MCF 10A (cell line): Measurements from ENCODE around the gene DNAH12. TPM values are rescaled to one million over a fixed set of nuclear protein-coding genes. Genes with fewer than 3 reads are reported as not detected.
"Not testable (repeated sequence)": the region's sequence is repeated elsewhere in the genome, so short reads cannot be mapped to it uniquely, and the experiment has no call there.

Source experiments
- BruUV-seq: library from RNA; stranded (reverse); fragments of 400-500 nt; replicated peaks from 2 replicates; lab custom pipeline; 2021; lab: Mats Ljungman, UMichigan
- CTCF ChIA-PET: fragments of 300-600 bp; sonication (Branson Sonifier 250); formaldehyde crosslinking; extraction: SDS; loops from one replicate; lab custom pipeline; 2021; ENCODE audit warnings: antibody characterized with exemption, inconsistent platforms; lab: Yijun Ruan, JAX
- POLR2A ChIA-PET: fragments of 300-600, 350-650 bp; sonication (Branson Sonifier 250); formaldehyde crosslinking; extraction: SDS; loops from one replicate; lab custom pipeline; 2020; ENCODE audit warnings: antibody characterized with exemption, inconsistent platforms; lab: Yijun Ruan, JAX
- DNase-seq: peaks from one replicate; pipeline ENCODE4 v3.0.0-alpha.2; 2018; ENCODE audit not compliant: unreplicated experiment
- H3K27ac Mint-ChIP-seq: one replicate; pipeline ENCODE4 v1.8.0; 2022; ENCODE audit warnings: mild to moderate bottlenecking, low read depth, mixed read lengths; ENCODE audit not compliant: unreplicated experiment
- H3K27me3 Mint-ChIP-seq: one replicate; pipeline ENCODE4 v1.8.0; 2022; ENCODE audit warnings: mixed read lengths; ENCODE audit not compliant: insufficient read depth, unreplicated experiment
- H3K36me3 Mint-ChIP-seq: one replicate; pipeline ENCODE4 v1.8.0; 2022; ENCODE audit warnings: mild to moderate bottlenecking, moderate library complexity, mixed read lengths; ENCODE audit not compliant: insufficient read depth, unreplicated experiment
- H3K4me1 Mint-ChIP-seq: one replicate; pipeline ENCODE4 v1.8.0; 2022; ENCODE audit warnings: mixed read lengths; ENCODE audit not compliant: insufficient read depth, unreplicated experiment
- H3K4me3 Mint-ChIP-seq: one replicate; pipeline ENCODE4 v1.8.0; 2022; ENCODE audit warnings: mild to moderate bottlenecking, moderate library complexity, mixed read lengths; ENCODE audit not compliant: unreplicated experiment
- H3K9me3 Mint-ChIP-seq: one replicate; pipeline ENCODE4 v1.8.0; 2022; ENCODE audit warnings: mixed read lengths; ENCODE audit not compliant: unreplicated experiment
- CTCF ChIP-seq: fragments of 200-600 bp; IDR thresholded peaks from one replicate; pipeline ENCODE4 v1.8.0; 2022; ENCODE audit warnings: antibody characterized with exemption, mild to moderate bottlenecking; ENCODE audit not compliant: unreplicated experiment
- intact Hi-C: fragments of 100-400 bp; cut with micrococcal nuclease; formaldehyde crosslinking; loops from 2 replicates; pipeline ENCODE4 v1.14.1; 2022
- total RNA-seq: library from RNA; stranded (reverse); gene quantifications from 2 replicates; pipeline ENCODE4 v1.2.3, GENCODE V29; 2022

The DNAH12 gene
- total RNA-seq, 1 experiment from 2014 or later: 0.58 TPM

- Mint-ChIP-seq H3K36me3 (no peaks in the 10 kb centered on the region), H3K4me3 (no peak overlapping the region), H3K9me3 (no peaks in the 10 kb centered on the region), H3K27ac (no peak overlapping the region), H3K27me3 (peaks cover 10% of the 10 kb centered on the region), H3K4me1 (peaks cover 5% of the 10 kb centered on the region)
- POLR2A ChIA-PET: interaction anchor here (0.6 to 0.9 kb wide), 3 partner anchors 9 to 84 kb away, joined by 3 to 4 read pairs (median 3); no protein-coding TSS in a partner anchor
- intact Hi-C loops: no loop called here
- CTCF ChIA-PET: interaction anchor here (0.6 to 1.3 kb wide), 4 partner anchors 9 to 29 kb away, joined by 3 to 4 read pairs (median 4); no protein-coding TSS in a partner anchor
- BruUV-seq: no TSS peak
- TF ChIP-seq CTCF: no peak
- DNase-seq: no peak
These were observed 97.8 kb downstream of the DNAH12 start for GRCh38 chr3:57446318-57446841.

- Mint-ChIP-seq H3K4me3 (no peak overlapping the region), H3K9me3 (no peaks in the 10 kb centered on the region), H3K36me3 (no peaks in the 10 kb centered on the region), H3K27me3 (peaks cover 23% of the 10 kb centered on the region), H3K4me1 (no peaks in the 10 kb centered on the region), H3K27ac (no peak overlapping the region)
- POLR2A ChIA-PET: no interaction called here
- TF ChIP-seq CTCF: no peak
- no peak for DNase-seq
- intact Hi-C loops: no loop called here
- CTCF ChIA-PET: no interaction called here
- BruUV-seq: no TSS peak
These were observed 99.7 kb downstream of the DNAH12 start for GRCh38 chr3:57444469-57444868.

GRCh38 chr3:57440144-57440543, 104.0 kb downstream of the DNAH12 start:
- CTCF ChIA-PET, H3K4me1 Mint-ChIP-seq, H3K4me3 Mint-ChIP-seq, intact Hi-C loops, BruUV-seq, H3K27ac Mint-ChIP-seq, H3K9me3 Mint-ChIP-seq, DNase-seq, H3K36me3 Mint-ChIP-seq: not testable (repeated sequence)
- H3K27me3 Mint-ChIP-seq: peaks cover 29% of the 10 kb centered on the region
- POLR2A ChIA-PET: interaction anchor here (0.9 kb wide), 1 partner anchor 49 kb away, joined by 5 read pairs; no protein-coding TSS in a partner anchor

GRCh38 chr3:57438460-57438859, 105.7 kb downstream of the DNAH12 start:
- H3K9me3 Mint-ChIP-seq, intact Hi-C loops, H3K4me3 Mint-ChIP-seq, CTCF ChIA-PET, H3K27ac Mint-ChIP-seq, DNase-seq, POLR2A ChIA-PET, H3K4me1 Mint-ChIP-seq, BruUV-seq, H3K36me3 Mint-ChIP-seq: not testable (repeated sequence)
- peaks cover 29% of the 10 kb centered on the region for H3K27me3 Mint-ChIP-seq

- no TSS peak for BruUV-seq
- POLR2A ChIA-PET: no interaction called here
- CTCF ChIA-PET: interaction anchor here (1.1 kb wide), 1 partner anchor 10 kb away, joined by 3 read pairs; no protein-coding TSS in a partner anchor
- no peak for TF ChIP-seq CTCF
- DNase-seq: no peak
- H3K36me3 Mint-ChIP-seq: no peaks in the 10 kb centered on the region
- H3K4me3 Mint-ChIP-seq: no peak overlapping the region
- H3K27me3 Mint-ChIP-seq: peaks cover 25% of the 10 kb centered on the region
- no peak overlapping the region for H3K27ac Mint-ChIP-seq
- no peaks in the 10 kb centered on the region for H3K9me3 Mint-ChIP-seq
- H3K4me1 Mint-ChIP-seq: no peaks in the 10 kb centered on the region
- intact Hi-C loops: no loop called here
These were observed 107.9 kb downstream of the DNAH12 start for GRCh38 chr3:57436195-57436761.
